GM21717 (cell line): ENCODE measurements around the gene RPS2.
"Not testable (repeated sequence)": the region's sequence is repeated elsewhere in the genome, so short reads cannot be mapped to it uniquely, and the experiment has no call there.

Source experiments
- ATAC-seq: cut with Tn5 transposase; IDR thresholded peaks from one replicate; pipeline ENCODE4 v1.9.1; 2021; ENCODE audit warnings: mild to moderate bottlenecking, moderate library complexity; ENCODE audit not compliant: unreplicated experiment

RPS2 gene

GRCh38 chr16:1942810-1943726 is 21.6 kb downstream of the RPS2 start, which contains the start of gene MSRB1:
TSS of gene MSRB1 (minus strand) at chr16:1943199. CDS start at chr16:1943156, 43 bp downstream.
- ATAC-seq, result peak; percentile 76

GRCh38 chr16:1942047-1942809 is 22.4 kb downstream of the RPS2 start:
- ATAC-seq, result no peak

GRCh38 chr16:1941162-1942046 is 23.2 kb downstream of the RPS2 start:
- no peak for ATAC-seq

- no peak for ATAC-seq
Measured at GRCh38 chr16:1940273-1941161, 24.1 kb downstream of the RPS2 start.

- ATAC-seq, result not testable (repeated sequence)
Measured at GRCh38 chr16:1939833-1940232, 24.8 kb downstream of the RPS2 start.

- ATAC-seq, result no peak
Measured at GRCh38 chr16:1938910-1939309, 25.7 kb downstream of the RPS2 start.

GRCh38 chr16:1938316-1938715 is 26.3 kb downstream of the RPS2 start:
- no peak for ATAC-seq

GRCh38 chr16:1936945-1937479 is 27.6 kb downstream of the RPS2 start:
- ATAC-seq, result no peak

GRCh38 chr16:1933097-1933661 is 31.4 kb downstream of the RPS2 start:
- no peak for ATAC-seq

GRCh38 chr16:1932050-1933028 is 32.3 kb downstream of the RPS2 start:
- ATAC-seq, result no peak

- ATAC-seq, result no peak
Measured at GRCh38 chr16:1930338-1930720, 34.3 kb downstream of the RPS2 start.

GRCh38 chr16:1929578-1930337 is 34.9 kb downstream of the RPS2 start:
- peak; percentile 80 for ATAC-seq

GRCh38 chr16:1929105-1929504 is 35.5 kb downstream of the RPS2 start:
- ATAC-seq, result no peak

- no peak for ATAC-seq
Measured at GRCh38 chr16:1926271-1926670, 38.4 kb downstream of the RPS2 start.

- no peak for ATAC-seq
Measured at GRCh38 chr16:1924095-1924494, 40.5 kb downstream of the RPS2 start.

GRCh38 chr16:1923299-1924034 is 41.2 kb downstream of the RPS2 start:
- ATAC-seq, result no peak

GRCh38 chr16:1922357-1922756 is 42.3 kb downstream of the RPS2 start:
- ATAC-seq, result no peak
